ENCODE measurements around the gene SLC25A21.

The SLC25A21 gene

GRCh38 chr14:36674659-36675058 is 497.7 kb downstream of the SLC25A21 start:
- no peak for TF ChIP-seq POLR2AphosphoS5 (IDR thresholded peaks at IDR 0.05; ENCODE audit: low read depth, low read length)
- TF ChIP-seq FOXP2 (optimal IDR thresholded peaks at IDR 0.05; ENCODE audit: borderline replicate concordance, extremely low read depth, extremely low read length, insufficient read depth): no peak
- TF ChIP-seq SIN3A (IDR thresholded peaks at IDR 0.05; ENCODE audit: borderline replicate concordance, insufficient read depth, low read length): no peak
- no peak for TF ChIP-seq TAF1 (IDR thresholded peaks at IDR 0.05; ENCODE audit: borderline replicate concordance, insufficient read depth, low read length)
- TF ChIP-seq, protein P1, sequence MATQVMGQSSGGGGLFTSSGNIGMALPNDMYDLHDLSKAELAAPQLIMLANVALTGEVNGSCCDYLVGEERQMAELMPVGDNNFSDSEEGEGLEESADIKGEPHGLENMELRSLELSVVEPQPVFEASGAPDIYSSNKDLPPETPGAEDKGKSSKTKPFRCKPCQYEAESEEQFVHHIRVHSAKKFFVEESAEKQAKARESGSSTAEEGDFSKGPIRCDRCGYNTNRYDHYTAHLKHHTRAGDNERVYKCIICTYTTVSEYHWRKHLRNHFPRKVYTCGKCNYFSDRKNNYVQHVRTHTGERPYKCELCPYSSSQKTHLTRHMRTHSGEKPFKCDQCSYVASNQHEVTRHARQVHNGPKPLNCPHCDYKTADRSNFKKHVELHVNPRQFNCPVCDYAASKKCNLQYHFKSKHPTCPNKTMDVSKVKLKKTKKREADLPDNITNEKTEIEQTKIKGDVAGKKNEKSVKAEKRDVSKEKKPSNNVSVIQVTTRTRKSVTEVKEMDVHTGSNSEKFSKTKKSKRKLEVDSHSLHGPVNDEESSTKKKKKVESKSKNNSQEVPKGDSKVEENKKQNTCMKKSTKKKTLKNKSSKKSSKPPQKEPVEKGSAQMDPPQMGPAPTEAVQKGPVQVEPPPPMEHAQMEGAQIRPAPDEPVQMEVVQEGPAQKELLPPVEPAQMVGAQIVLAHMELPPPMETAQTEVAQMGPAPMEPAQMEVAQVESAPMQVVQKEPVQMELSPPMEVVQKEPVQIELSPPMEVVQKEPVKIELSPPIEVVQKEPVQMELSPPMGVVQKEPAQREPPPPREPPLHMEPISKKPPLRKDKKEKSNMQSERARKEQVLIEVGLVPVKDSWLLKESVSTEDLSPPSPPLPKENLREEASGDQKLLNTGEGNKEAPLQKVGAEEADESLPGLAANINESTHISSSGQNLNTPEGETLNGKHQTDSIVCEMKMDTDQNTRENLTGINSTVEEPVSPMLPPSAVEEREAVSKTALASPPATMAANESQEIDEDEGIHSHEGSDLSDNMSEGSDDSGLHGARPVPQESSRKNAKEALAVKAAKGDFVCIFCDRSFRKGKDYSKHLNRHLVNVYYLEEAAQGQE (IDR thresholded peaks at IDR 0.05; ENCODE audit: insufficient read depth in 1 of 2, low read depth in 2 of 2, low read length in 2 of 2): no peak

DNA sequence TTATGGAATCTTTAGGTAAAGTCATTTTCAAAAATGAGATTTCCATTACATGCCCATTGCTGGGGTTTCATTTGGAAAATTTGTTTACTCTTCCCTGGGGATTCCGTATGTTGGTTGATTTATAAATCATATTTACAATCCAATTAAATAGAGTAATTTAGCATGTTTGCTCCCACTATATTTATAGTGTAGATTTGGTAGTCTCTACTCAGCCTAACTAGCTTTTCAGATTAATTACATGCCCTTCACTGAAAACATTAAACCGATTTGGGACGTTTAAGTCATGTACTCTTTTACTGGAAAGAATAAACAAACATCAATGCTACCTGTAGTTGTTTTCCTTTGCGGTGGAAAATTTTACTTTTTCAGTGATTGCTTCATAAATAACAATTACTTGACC is 500.3 kb downstream of the SLC25A21 start:
- TF ChIP-seq POLR2AphosphoS5 (IDR thresholded peaks at IDR 0.05; ENCODE audit: low read depth, low read length) (no peak), TAF1 (IDR thresholded peaks at IDR 0.05; ENCODE audit: borderline replicate concordance, insufficient read depth, low read length) (no peak), SIN3A (IDR thresholded peaks at IDR 0.05; ENCODE audit: borderline replicate concordance, insufficient read depth, low read length) (no peak), FOXP2 (optimal IDR thresholded peaks at IDR 0.05; ENCODE audit: borderline replicate concordance, extremely low read depth, extremely low read length, insufficient read depth) (no peak)
- TF ChIP-seq, protein P1 (IDR thresholded peaks at IDR 0.05; ENCODE audit: insufficient read depth in 1 of 2, low read depth in 2 of 2, low read length in 2 of 2): no peak

DNA sequence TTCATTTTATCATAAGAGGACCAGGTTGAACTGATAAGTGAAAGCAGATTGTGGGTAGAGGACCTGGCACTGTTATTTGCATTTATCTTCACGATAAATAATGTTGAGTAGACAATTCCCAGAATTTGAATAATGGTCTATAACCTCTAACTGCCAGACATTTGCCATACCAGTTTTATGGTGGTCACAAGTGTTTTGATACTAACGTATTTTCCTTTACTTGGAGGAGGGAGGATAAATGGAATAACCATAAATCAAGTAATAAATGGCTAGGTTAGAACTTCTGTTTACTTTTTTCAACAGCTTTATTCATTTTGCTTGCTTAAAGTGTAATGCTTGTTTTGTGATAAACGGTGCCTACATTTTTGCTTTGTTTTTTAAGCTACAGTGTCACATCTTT is 501.3 kb downstream of the SLC25A21 start:
- TF ChIP-seq SIN3A (IDR thresholded peaks at IDR 0.05; ENCODE audit: borderline replicate concordance, insufficient read depth, low read length): no peak
- no peak for TF ChIP-seq FOXP2 (optimal IDR thresholded peaks at IDR 0.05; ENCODE audit: borderline replicate concordance, extremely low read depth, extremely low read length, insufficient read depth)
- no peak for TF ChIP-seq POLR2AphosphoS5 (IDR thresholded peaks at IDR 0.05; ENCODE audit: low read depth, low read length)
- TF ChIP-seq, protein P1 (IDR thresholded peaks at IDR 0.05; ENCODE audit: insufficient read depth in 1 of 2, low read depth in 2 of 2, low read length in 2 of 2): no peak
- TF ChIP-seq TAF1 (IDR thresholded peaks at IDR 0.05; ENCODE audit: borderline replicate concordance, insufficient read depth, low read length): no peak

- TF ChIP-seq TAF1 (IDR thresholded peaks at IDR 0.05; ENCODE audit: borderline replicate concordance, insufficient read depth, low read length) (no peak), FOXP2 (optimal IDR thresholded peaks at IDR 0.05; ENCODE audit: borderline replicate concordance, extremely low read depth, extremely low read length, insufficient read depth) (no peak), POLR2AphosphoS5 (IDR thresholded peaks at IDR 0.05; ENCODE audit: low read depth, low read length) (no peak), SIN3A (IDR thresholded peaks at IDR 0.05; ENCODE audit: borderline replicate concordance, insufficient read depth, low read length) (no peak)
- TF ChIP-seq, protein P1 (IDR thresholded peaks at IDR 0.05; ENCODE audit: insufficient read depth in 1 of 2, low read depth in 2 of 2, low read length in 2 of 2): no peak
Measured at GRCh38 chr14:36667679-36668078, 504.7 kb downstream of the SLC25A21 start.
